Measurements from ENCODE around the gene DPT. TPM values are rescaled to one million over a fixed set of nuclear protein-coding genes. Genes with fewer than 3 reads are reported as not detected.

DPT gene
- total RNA-seq, 1 donor from 2014 or later: not detected

DNA sequence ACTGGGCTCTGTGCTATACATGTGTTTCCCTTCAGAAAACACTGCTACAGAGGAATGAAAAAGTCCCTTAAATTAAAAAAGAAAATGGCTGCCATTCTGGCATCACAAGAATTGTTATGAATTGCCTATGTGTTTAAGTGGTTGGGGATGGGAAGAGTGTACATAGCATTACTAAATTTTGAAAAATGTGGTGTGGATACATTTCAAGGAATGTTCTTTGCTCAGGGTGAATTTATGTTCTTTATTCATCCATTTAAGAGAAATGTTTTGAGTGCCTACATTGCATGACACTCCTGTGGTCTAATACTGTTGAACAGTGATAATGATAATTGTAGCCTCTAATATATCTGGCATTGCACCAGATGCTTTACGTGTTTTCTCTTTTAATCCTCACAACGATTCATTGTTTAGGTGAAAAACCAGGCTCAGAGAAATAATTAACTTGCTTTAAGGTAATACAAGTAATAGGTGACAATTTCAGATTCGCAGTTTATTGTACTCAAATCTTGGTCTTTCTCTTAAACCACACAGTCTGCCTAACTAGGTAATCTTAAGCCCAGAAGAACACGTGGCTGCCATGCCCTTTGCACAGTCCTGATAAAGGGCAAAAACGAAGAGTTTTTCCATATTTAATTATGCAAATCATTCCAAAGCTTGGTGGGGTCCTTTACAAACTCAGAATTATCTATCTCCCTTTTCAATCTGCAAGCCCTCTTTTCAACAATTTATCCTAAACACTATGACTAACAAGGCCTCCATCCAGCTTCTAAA, 31.5 kb downstream of the DPT start:
- DNase-seq: no peak

GRCh38 chr1:168696125-168696760, 32.8 kb downstream of the DPT start:
- no peak for DNase-seq

DNA sequence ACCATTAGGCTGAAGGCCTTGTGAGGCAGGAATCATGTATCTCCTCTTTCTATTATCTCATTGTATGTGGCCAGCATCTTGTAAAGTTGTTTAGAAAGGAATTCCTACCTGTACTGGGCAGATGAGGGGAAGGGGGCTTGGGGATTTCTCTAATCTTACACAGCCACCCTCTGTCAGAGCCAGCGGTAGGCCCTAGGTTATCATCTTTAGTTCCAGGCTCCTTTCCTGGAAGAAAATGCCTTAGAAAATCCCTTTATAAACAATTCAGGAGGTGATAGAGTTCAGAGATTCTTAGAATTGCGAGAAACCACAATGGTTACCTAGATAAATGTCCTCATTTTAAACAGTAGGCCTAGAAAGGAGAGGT, 35.2 kb downstream of the DPT start:
- no peak for DNase-seq

GRCh38 chr1:168693197-168693871, 35.7 kb downstream of the DPT start:
- DNase-seq: no peak

- DNase-seq: no peak
Observed at GRCh38 chr1:168692472-168692871, 36.5 kb downstream of the DPT start.

DNA sequence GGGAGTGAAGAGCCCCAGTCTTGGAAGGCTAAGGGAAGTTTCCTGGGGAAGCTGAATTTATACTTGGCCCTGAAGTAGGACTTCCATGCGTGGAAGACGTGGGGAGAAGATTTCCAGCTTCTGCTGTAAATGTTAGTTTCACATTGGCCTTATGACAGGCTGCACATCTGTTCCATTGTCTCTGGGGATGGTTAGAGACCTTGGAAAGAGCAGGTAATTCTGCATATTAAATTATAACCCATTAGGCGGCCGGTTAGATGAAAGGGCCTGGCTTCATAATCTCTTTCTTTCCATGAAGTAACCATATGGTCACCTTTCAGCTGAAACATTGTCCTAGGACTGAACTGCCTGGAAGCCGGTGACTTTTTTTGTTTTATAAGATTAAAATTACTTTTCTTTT, 37.5 kb downstream of the DPT start:
- no peak for DNase-seq

- no peak for DNase-seq
Observed at GRCh38 chr1:168689726-168690602, 39.0 kb downstream of the DPT start.

GRCh38 chr1:168689327-168689657, 39.7 kb downstream of the DPT start:
- no peak for DNase-seq

GRCh38 chr1:168688644-168689326, 40.2 kb downstream of the DPT start:
- DNase-seq: no peak

DNA sequence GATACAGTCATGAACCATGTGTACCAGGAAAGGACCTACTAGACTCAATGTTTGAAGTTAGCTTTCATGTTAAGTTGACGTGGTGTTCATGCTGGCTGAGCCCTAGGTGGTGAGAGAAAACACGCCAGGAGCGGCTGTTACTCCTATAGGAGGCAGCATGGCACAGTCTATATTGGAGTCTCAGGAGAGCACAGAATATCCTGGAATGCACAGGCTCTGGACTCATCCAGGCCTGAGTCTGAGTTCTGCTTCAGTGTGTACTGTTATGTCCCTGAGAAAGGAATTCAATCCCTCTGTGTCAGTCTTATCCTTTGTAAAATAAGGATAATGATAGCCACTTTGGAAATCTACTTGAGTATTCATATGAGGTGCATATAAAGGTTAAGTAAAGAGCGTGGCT, 41.2 kb downstream of the DPT start:
- DNase-seq: peak; percentile 3

- DNase-seq: no peak
Observed at GRCh38 chr1:168686666-168687065, 42.3 kb downstream of the DPT start.

- DNase-seq: no peak
Observed at GRCh38 chr1:168683871-168684270, 45.1 kb downstream of the DPT start.

- no peak for DNase-seq
Observed at GRCh38 chr1:168676861-168677260, 52.1 kb downstream of the DPT start.

- no peak for DNase-seq
Observed at GRCh38 chr1:168676029-168676812, 52.8 kb downstream of the DPT start.

- DNase-seq: no peak
Observed at GRCh38 chr1:168673974-168674683, 54.9 kb downstream of the DPT start.

DNA sequence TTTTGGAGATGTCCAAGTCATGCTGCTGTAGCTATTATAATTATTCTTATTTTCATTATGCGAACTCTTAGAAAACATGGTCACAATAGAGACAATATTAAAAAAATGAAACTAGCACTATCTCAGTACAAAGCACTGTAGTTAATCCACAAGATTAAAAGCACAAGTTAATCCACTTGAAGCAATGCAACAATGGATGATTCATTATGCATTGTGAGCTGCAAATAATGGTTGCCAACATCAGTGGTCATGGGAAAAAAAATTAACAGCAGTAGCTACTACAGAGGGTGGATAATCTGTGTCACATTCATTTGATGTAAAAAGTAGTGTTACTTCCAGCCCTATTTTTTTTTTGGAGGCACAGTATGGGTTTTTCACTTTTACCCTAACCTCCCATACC, 56.7 kb downstream of the DPT start:
- DNase-seq: no peak

GRCh38 chr1:168671782-168672181, 57.2 kb downstream of the DPT start:
- no peak for DNase-seq

GRCh38 chr1:168665975-168666374, 63.0 kb downstream of the DPT start:
- no peak for DNase-seq

GRCh38 chr1:168664069-168664834, 64.8 kb downstream of the DPT start:
- DNase-seq: no peak

- DNase-seq: no peak
Observed at GRCh38 chr1:168656485-168656884, 72.5 kb downstream of the DPT start.

Data from dermis blood vessel endothelial cell (primary cell).